Gastroesophageal sphincter (tissue), 4 donors: Measurements from ENCODE around the gene RBM23. TPM values are rescaled to one million over a fixed set of nuclear protein-coding genes. Genes with fewer than 3 reads are reported as not detected.

Experiments
- ATAC-seq: fragments of 150-250 bp; one replicate; pipeline ENCODE4 v1.9.1; 2016; ENCODE audit warnings: mild to moderate bottlenecking, moderate library complexity
- H3K27ac ChIP-seq, 4 donors: fragments of 200-600 bp; sonication (generic) in 3 of 4; 1 replicate in 3 of 4; 2 replicates in 1 of 4; pipeline ENCODE4 v1.5.1; 2016 to 2019
- H3K27me3 ChIP-seq: fragments of 200-600 bp; sonication (generic); one replicate; pipeline ENCODE4 v1.5.1; 2019
- H3K36me3 ChIP-seq, 2 donors: fragments of 200-600 bp; sonication (generic); one replicate each; pipeline ENCODE4 v1.5.1; 2019; ENCODE audit warnings: control low read depth in 1 of 2
- H3K4me1 ChIP-seq, 3 donors: fragments of 200-600 bp; sonication (generic); 1 replicate in 2 of 3; 2 replicates in 1 of 3; pipeline ENCODE4 v1.5.1; 2016 to 2019; ENCODE audit warnings: control low read depth in 2 of 3
- H3K4me3 ChIP-seq, 2 donors: fragments of 200-600 bp; sonication (generic); one replicate each; pipeline ENCODE4 v1.5.1; 2019; ENCODE audit warnings: mild to moderate bottlenecking in 1 of 2, moderate library complexity in 1 of 2
- H3K9me3 ChIP-seq, 3 donors: fragments of 200-600 bp; sonication (generic); one replicate each; pipeline ENCODE4 v1.5.1; 2017 to 2019; ENCODE audit warnings: control low read depth in 2 of 3
- CTCF ChIP-seq, 4 experiments: fragments of 200-600 bp in 2 of 4; fragments of 450-650 bp in 2 of 4; sonication (generic) in 1 of 4; IDR thresholded peaks; one replicate each; pipeline ENCODE4 v1.5.1; 2017 to 2019; ENCODE audit warnings: antibody characterized with exemption in 4 of 4, mild to moderate bottlenecking in 2 of 4, moderate library complexity in 2 of 4
- EP300 ChIP-seq: sonication (generic); formaldehyde crosslinking; IDR thresholded peaks from one replicate; pipeline ENCODE4 v1.6.1; 2017; ENCODE audit warnings: antibody characterized with exemption, mild to moderate bottlenecking
- POLR2A ChIP-seq, 2 donors: fragments of 450-650 bp; IDR thresholded peaks; one replicate each; pipeline ENCODE4 v1.6.1; 2017; ENCODE audit warnings: antibody characterized with exemption in 2 of 2, mild to moderate bottlenecking in 2 of 2, moderate library complexity in 1 of 2
- POLR2AphosphoS5 ChIP-seq: sonication (generic); formaldehyde crosslinking; IDR thresholded peaks from one replicate; pipeline ENCODE4 v1.6.1; 2017; ENCODE audit warnings: antibody characterized with exemption
- WGBS, 2 donors: methylation state at CpG; one replicate each; pipeline ENCODE4 v1.1.5; 2018; ENCODE audit warnings: low coverage in 1 of 2; 5-methylcytosine and 5-hydroxymethylcytosine counted together
- total RNA-seq, 4 donors: library from RNA; depleted of rRNA; stranded (reverse); fragments of >200 nt; gene quantifications; one replicate each; pipeline ENCODE4 v1.1.0, GENCODE V29; 2016

Gene RBM23
- total RNA-seq, 4 donors from 2014 or later: 94.4 to 855 (median 368) TPM

GRCh38 chr14:22892488-22892887 lies 26.5 kb downstream of the RBM23 start:
- H3K27ac ChIP-seq: no peak overlapping the region
- H3K9me3 ChIP-seq: no peaks in the 10 kb centered on the region
- H3K27me3 ChIP-seq: no peaks in the 10 kb centered on the region
- no peak overlapping the region for H3K4me3 ChIP-seq
- ATAC-seq: no peak
- peaks cover 0 to 14% (median 4%) of the 10 kb centered on the region in 3 donors for H3K4me1 ChIP-seq
- peaks cover 0 to 9% of the 10 kb centered on the region in 2 donors for H3K36me3 ChIP-seq
- WGBS, 2 donors: 92% methylated on average over 4 of the region's 7 CpGs; no CpG with 5 or more reads in 1 of the 2 donors
- TF ChIP-seq POLR2A (IDR thresholded peaks at IDR 0.05) (no peak), CTCF (IDR thresholded peaks at IDR 0.05) (no peak), EP300 (no peak), POLR2AphosphoS5 (no peak)

- Histone ChIP-seq H3K4me1 (peaks cover 0 to 23% (median 6%) of the 10 kb centered on the region in 3 donors), H3K4me3 (no peak overlapping the region), H3K36me3 (peaks cover 0 to 9% of the 10 kb centered on the region in 2 donors), H3K27me3 (no peaks in the 10 kb centered on the region), H3K9me3 (no peaks in the 10 kb centered on the region), H3K27ac (no peak overlapping the region)
- ATAC-seq: no peak
- TF ChIP-seq EP300 (no peak), POLR2A (IDR thresholded peaks at IDR 0.05) (no peak), POLR2AphosphoS5 (no peak), CTCF (IDR thresholded peaks at IDR 0.05) (no peak)
- 81% methylated on average over 1 of the region's 1 CpG; no CpG with 5 or more reads in 1 of the 2 donors for WGBS, 2 donors
Measured at GRCh38 chr14:22890416-22890815, 28.5 kb downstream of the RBM23 start.

- Histone ChIP-seq H3K9me3 (no peaks in the 10 kb centered on the region), H3K4me3 (no peak overlapping the region), H3K4me1 (peaks cover 0 to 23% (median 6%) of the 10 kb centered on the region in 3 donors), H3K36me3 (peaks cover 0 to 8% of the 10 kb centered on the region in 2 donors), H3K27ac (no peak overlapping the region), H3K27me3 (no peaks in the 10 kb centered on the region)
- TF ChIP-seq POLR2A (IDR thresholded peaks at IDR 0.05) (no peak), EP300 (no peak), POLR2AphosphoS5 (no peak), CTCF (IDR thresholded peaks at IDR 0.05) (no peak)
- WGBS, 2 donors: 83% methylated on average over 2 of the region's 4 CpGs; no CpG with 5 or more reads in 1 of the 2 donors
- ATAC-seq: no peak
Measured at GRCh38 chr14:22888662-22889061, 30.3 kb downstream of the RBM23 start.

GRCh38 chr14:22887990-22888378 lies 31.0 kb downstream of the RBM23 start:
- H3K9me3 ChIP-seq: no peaks in the 10 kb centered on the region
- TF ChIP-seq EP300 (no peak), CTCF (IDR thresholded peaks at IDR 0.05) (no peak), POLR2AphosphoS5 (no peak), POLR2A (IDR thresholded peaks at IDR 0.05) (no peak)
- no peak overlapping the region for H3K4me3 ChIP-seq
- ATAC-seq: no peak
- WGBS, 2 donors: 100% methylated on average over 2 of the region's 5 CpGs; no CpG with 5 or more reads in 1 of the 2 donors
- H3K36me3 ChIP-seq: peaks cover 0 to 3% of the 10 kb centered on the region in 2 donors
- H3K4me1 ChIP-seq: peaks cover 0 to 30% (median 6%) of the 10 kb centered on the region in 3 donors
- H3K27me3 ChIP-seq: no peaks in the 10 kb centered on the region
- no peak overlapping the region for H3K27ac ChIP-seq

GRCh38 chr14:22887260-22887989 lies 31.5 kb downstream of the RBM23 start:
- Histone ChIP-seq H3K27me3 (no peaks in the 10 kb centered on the region), H3K9me3 (no peaks in the 10 kb centered on the region), H3K4me1 (peaks cover 0 to 36% (median 10%) of the 10 kb centered on the region in 3 donors), H3K27ac (peak overlapping the region in 3 of 4 donors; percentile 49 to 73 (median 56)), H3K36me3 (no peaks in the 10 kb centered on the region), H3K4me3 (peak overlapping the region; percentile 50 to 52)
- TF ChIP-seq CTCF (IDR thresholded peaks at IDR 0.05) (no peak), POLR2A (IDR thresholded peaks at IDR 0.05) (no peak), POLR2AphosphoS5 (peak; percentile 11), EP300 (no peak)
- WGBS, 2 donors: 19 to 26% methylated on average over 9 to 11 of the region's 11 CpGs
- ATAC-seq: peak; percentile 71
